Prostate gland (tissue), 2 donors: Measurements from ENCODE around the gene CLDND2. TPM values are rescaled to one million over a fixed set of nuclear protein-coding genes. Genes with fewer than 3 reads are reported as not detected.

Experiments used
- DNase-seq: peaks from one replicate; pipeline ENCODE4 v3.0.0-alpha.2; 2019; ENCODE audit warnings: low spot score
- H3K27ac ChIP-seq, 2 donors: fragments of 200-600 bp; sonication (generic); 2 replicates each; pipeline ENCODE4 v1.5.1; 2017 to 2019
- H3K27me3 ChIP-seq: fragments of 200-600 bp; sonication (generic); replicated peaks from 2 replicates; pipeline ENCODE4 v1.5.1; 2019; ENCODE audit not compliant: insufficient read depth
- H3K36me3 ChIP-seq, 2 donors: fragments of 200-600 bp; sonication (generic); 1 replicate in 1 of 2; 2 replicates in 1 of 2; pipeline versions ENCODE4 v1.5.1 to v1.8.1; 2017 to 2019
- H3K4me1 ChIP-seq: fragments of 200-600 bp; sonication (generic); replicated peaks from 2 replicates; pipeline ENCODE4 v1.5.1; 2019
- H3K4me3 ChIP-seq, 2 donors: fragments of 200-600 bp; sonication (generic); 2 replicates each; pipeline ENCODE4 v1.5.1; 2017 to 2019
- H3K9me3 ChIP-seq: fragments of 200-600 bp; sonication (generic); 2 replicates; pipeline ENCODE4 v1.5.1; 2017
- CTCF ChIP-seq, 4 experiments: fragments of 200-600 bp in 2 of 4; fragments of 450-650 bp in 2 of 4; sonication (generic) in 2 of 4; IDR thresholded peaks; 1 replicate in 3 of 4; 2 replicates in 1 of 4; pipeline ENCODE4 v1.5.1; 2016 to 2019; ENCODE audit warnings: antibody characterized with exemption in 4 of 4, mild to moderate bottlenecking in 2 of 4, moderate library complexity in 2 of 4
- POLR2A ChIP-seq: fragments of 450-650 bp; IDR thresholded peaks from one replicate; pipeline ENCODE4 v1.6.1; 2016; ENCODE audit warnings: antibody characterized with exemption, mild to moderate bottlenecking
- POLR2AphosphoS5 ChIP-seq: sonication (generic); formaldehyde crosslinking; IDR thresholded peaks from one replicate; pipeline ENCODE4 v1.6.1; 2017; ENCODE audit warnings: antibody characterized with exemption
- WGBS: methylation state at CpG from one replicate; pipeline ENCODE4 v1.1.5; 2018; 5-methylcytosine and 5-hydroxymethylcytosine counted together
- intact Hi-C: fragments of 100-400 bp; cut with DNase I; formaldehyde crosslinking; loops from one replicate; pipeline ENCODE4 v1.14.2; 2022
- total RNA-seq, 2 donors: library from RNA; depleted of rRNA; stranded (reverse); fragments of >200 nt; gene quantifications; one replicate each; pipeline ENCODE4 v1.1.0, GENCODE V29; 2016

The CLDND2 gene
- total RNA-seq, 2 donors from 2014 or later, result 4.2 TPM; not detected in 1

GRCh38 chr19:51317968-51318367 is 50.8 kb downstream of the CLDND2 start:
- peaks cover 7% of the 10 kb centered on the region for H3K27me3 ChIP-seq

GRCh38 chr19:51317376-51317775 is 51.4 kb downstream of the CLDND2 start:
- Histone ChIP-seq H3K27me3 (peaks cover 8% of the 10 kb centered on the region), H3K36me3 (no peaks in the 10 kb centered on the region), H3K27ac (no peak overlapping the region), H3K9me3 (no peaks in the 10 kb centered on the region), H3K4me1 (no peaks in the 10 kb centered on the region), H3K4me3 (no peak overlapping the region)
- intact Hi-C loops, result no loop called here
- no peak for DNase-seq
- TF ChIP-seq CTCF (IDR thresholded peaks at IDR 0.05), result no peak
- no peak for TF ChIP-seq POLR2A
- no peak for TF ChIP-seq POLR2AphosphoS5
- WGBS, result 67% methylated on average over 3 of the region's 3 CpGs

More at GRCh38 chr19:51317968-51318367, 50.8 kb downstream of the CLDND2 start:
- no peak for DNase-seq
- no peaks in the 10 kb centered on the region for H3K9me3 ChIP-seq
- H3K27ac ChIP-seq, result no peak overlapping the region
- H3K36me3 ChIP-seq, result no peaks in the 10 kb centered on the region
- H3K4me1 ChIP-seq, result no peaks in the 10 kb centered on the region
- TF ChIP-seq POLR2AphosphoS5, result no peak
- TF ChIP-seq POLR2A, result no peak
- no peak for TF ChIP-seq CTCF (IDR thresholded peaks at IDR 0.05)
- intact Hi-C loops, result no loop called here
- WGBS, result 53% methylated on average over 1 of the region's 1 CpG
- H3K4me3 ChIP-seq, result no peak overlapping the region

Other genes starting within 250 kb of the CLDND2 start
- 1 to 10 TPM in 1 of 2 donors, under 1 TPM in 1; 0.77 to 8.2 TPM for gene SIGLEC9, start 244.1 kb downstream of the CLDND2 start, total RNA-seq
- gene SIGLEC7, start 226.7 kb downstream of the CLDND2 start, total RNA-seq, result not detected
- 1 to 10 TPM; 1.9 to 2.5 TPM for gene CD33, start 143.9 kb downstream of the CLDND2 start, total RNA-seq
- 1 to 10 TPM in 1 of 2 donors, not detected in 1; 1.6 TPM for gene SIGLECL1, start 117.9 kb downstream of the CLDND2 start, total RNA-seq
- gene IGLON5, start 57.4 kb downstream of the CLDND2 start, total RNA-seq, result 10 to 100 TPM in 1 of 2 donors, not detected in 1; 12.6 TPM
- 1 to 10 TPM; 2.3 to 9.9 TPM for gene VSIG10L, start 26.9 kb downstream of the CLDND2 start, total RNA-seq
- 100 to 1,000 TPM in 1 of 2 donors, 10 to 100 TPM in 1; 82.8 to 118 TPM for gene ETFB, start 2.6 kb downstream of the CLDND2 start, total RNA-seq
- gene NKG7, start 3.7 kb upstream of the CLDND2 start, total RNA-seq, result 1 to 10 TPM in 1 of 2 donors, not detected in 1; 1.8 TPM
- not detected for gene LIM2, start 19.0 kb upstream of the CLDND2 start, total RNA-seq
- 10 to 100 TPM in 1 of 2 donors, not detected in 1; 16.0 TPM for gene C19orf84, start 21.6 kb upstream of the CLDND2 start, total RNA-seq
- 1 to 10 TPM; 7.1 to 7.5 TPM for gene SIGLEC10, start 48.6 kb upstream of the CLDND2 start, total RNA-seq
- gene SIGLEC8, start 89.5 kb upstream of the CLDND2 start, total RNA-seq, result 1 to 10 TPM; 1.0 to 3.0 TPM
- not detected for gene CEACAM18, start 109.5 kb upstream of the CLDND2 start, total RNA-seq
- gene SIGLEC12, start 132.8 kb upstream of the CLDND2 start, total RNA-seq, result under 1 TPM in 1 of 2 donors, not detected in 1; 0.91 TPM
- gene SIGLEC6, start 162.7 kb upstream of the CLDND2 start, total RNA-seq, result under 1 TPM in 1 of 2 donors, not detected in 1; 0.68 TPM
- 1 to 10 TPM; 4.3 to 9.0 TPM for gene ZNF175, start 202.3 kb upstream of the CLDND2 start, total RNA-seq